Heart left ventricle (tissue), 16 donors: ENCODE results near the gene STRN3. TPM values are rescaled to one million over a fixed set of nuclear protein-coding genes. Genes with fewer than 3 reads are reported as not detected.

ENCODE experiments used
- ATAC-seq, 4 donors: fragments of 200-7000 bp; cut with Tn5 transposase; one replicate each; pipeline ENCODE4 v1.9.1; 2020 to 2022; ENCODE audit warnings: moderate library complexity in 4 of 4, mild to moderate bottlenecking in 3 of 4, moderate number of reproducible peaks in 1 of 4
- DNase-seq, 5 donors: peaks; one replicate each; pipeline ENCODE4 v3.0.0-alpha.2; 2020
- H3K27ac ChIP-seq, 12 donors: fragments of 200-600 bp; sonication (generic) in 4 of 12; one replicate each; pipeline versions ENCODE4 v1.5.0 to v1.8.0; 2016 to 2022; ENCODE audit warnings: mild to moderate bottlenecking in 2 of 12
- H3K27me3 ChIP-seq, 9 donors: fragments of 200-600 bp; sonication (generic) in 2 of 9; one replicate each; pipeline versions ENCODE4 v1.5.1 to v1.8.0; 2016 to 2022; ENCODE audit warnings: mild to moderate bottlenecking in 3 of 9
- H3K36me3 ChIP-seq, 9 donors: fragments of 200-600 bp; sonication (generic) in 2 of 9; one replicate each; pipeline versions ENCODE4 v1.5.0 to v1.8.0; 2018 to 2022; ENCODE audit warnings: mild to moderate bottlenecking in 2 of 9
- H3K4me1 ChIP-seq, 12 donors: fragments of 200-600 bp; sonication (generic) in 4 of 12; one replicate each; pipeline versions ENCODE4 v1.5.0 to v1.8.0; 2016 to 2022; ENCODE audit warnings: mild to moderate bottlenecking in 3 of 12
- H3K4me3 ChIP-seq, 12 donors: fragments of 200-600 bp; sonication (generic) in 4 of 12; one replicate each; pipeline versions ENCODE4 v1.5.0 to v1.8.0; 2017 to 2022; ENCODE audit warnings: mild to moderate bottlenecking in 9 of 12, moderate library complexity in 4 of 12
- H3K9me3 ChIP-seq, 12 donors: fragments of 200-600 bp; sonication (generic) in 4 of 12; one replicate each; pipeline versions ENCODE4 v1.5.0 to v1.8.0; 2016 to 2022; ENCODE audit warnings: mild to moderate bottlenecking in 1 of 12
- CTCF ChIP-seq, 12 donors: fragments of 200-600 bp; sonication (generic) in 4 of 12; IDR thresholded peaks; one replicate each; pipeline versions ENCODE4 v1.5.0 to v1.8.0; 2018 to 2022; ENCODE audit warnings: antibody characterized with exemption in 12 of 12, mild to moderate bottlenecking in 5 of 12
- POLR2A ChIP-seq, 2 donors: fragments of 450-650 bp; IDR thresholded peaks; one replicate each; pipeline ENCODE4 v1.6.1; 2017; ENCODE audit warnings: antibody characterized with exemption in 2 of 2, mild to moderate bottlenecking in 2 of 2, moderate library complexity in 2 of 2
- WGBS, 4 donors: extraction: QIAGEN DNeasy Blood & Tissue Kit in 2 of 4; methylation state at CpG; one replicate each; pipeline versions ENCODE4 v1.1.5 to v1.1.7; 2013 to 2018; 5-methylcytosine and 5-hydroxymethylcytosine counted together
- intact Hi-C, 10 donors: fragments of 100-400 bp; cut with DNase I; formaldehyde crosslinking; loops; one replicate each; pipeline versions ENCODE4 v1.11.1 to v1.14.2; 2022
- polyA plus RNA-seq, 2 donors: library from polyadenylated mRNA; stranded (reverse); fragments of 200-250 nt; gene quantifications; one replicate each; pipeline ENCODE4 v1.2.3, GENCODE V29; 2013
- total RNA-seq, 9 donors: library from RNA; depleted of rRNA in 2 of 9; stranded (reverse); fragments of >200 nt in 2 of 9; fragmentation: NEBNext Ultra II Directional in 3 of 9; extraction: Animal tissue kit (Norgen Biotek cat#: 25700) in 3 of 9; gene quantifications; one replicate each; pipeline versions ENCODE4 v1.1.0 to v1.2.4, GENCODE V29; 2016 to 2023
- donor health status: ischemic (EF 13 %, LVEDD 7.1; RV severe dilation, severe dysfunction).
- donor health status: healthy with polysubstance abuse.
- donor health status: DM: no; HTN: yes; CAD: no.
- donor health status: DM: no; HTN: no; CAD: no.
- donor health status: ischemic (EF 25% LVEDD 6.9; RV normal size, moderate dysfunction).
- donor health status: ischemic (EF 25% LVEDD 5.7; RV mildly dilated, moderate dysfunction).
- donor health status: healthy.
- donor health status: DM: yes; HTN: yes; CAD: no.
- donor health status: ischemic (EF 35%, LVEDD 5.7; RV mildly dilated, moderate dysfunction).
- donor health status: nonischemic (EF 11% LVEDD 7.7; RV severe dilation, severe dysfunction).
- donor health status: DM: yes; HTN: yes; CAD: no.
- donor health status: PGD.
- donor health status: ischemic (EF 29% LVEDD 5.4; RV normal size, mild dysfunction).
- donor health status: nonischemic (EF 23%, LVEDD 6.1; RV moderate dilation, normal function).

Gene STRN3
- total and polyA plus RNA-seq, 11 donors: 11.0 to 60.3 (median 44.4) TPM

DNA sequence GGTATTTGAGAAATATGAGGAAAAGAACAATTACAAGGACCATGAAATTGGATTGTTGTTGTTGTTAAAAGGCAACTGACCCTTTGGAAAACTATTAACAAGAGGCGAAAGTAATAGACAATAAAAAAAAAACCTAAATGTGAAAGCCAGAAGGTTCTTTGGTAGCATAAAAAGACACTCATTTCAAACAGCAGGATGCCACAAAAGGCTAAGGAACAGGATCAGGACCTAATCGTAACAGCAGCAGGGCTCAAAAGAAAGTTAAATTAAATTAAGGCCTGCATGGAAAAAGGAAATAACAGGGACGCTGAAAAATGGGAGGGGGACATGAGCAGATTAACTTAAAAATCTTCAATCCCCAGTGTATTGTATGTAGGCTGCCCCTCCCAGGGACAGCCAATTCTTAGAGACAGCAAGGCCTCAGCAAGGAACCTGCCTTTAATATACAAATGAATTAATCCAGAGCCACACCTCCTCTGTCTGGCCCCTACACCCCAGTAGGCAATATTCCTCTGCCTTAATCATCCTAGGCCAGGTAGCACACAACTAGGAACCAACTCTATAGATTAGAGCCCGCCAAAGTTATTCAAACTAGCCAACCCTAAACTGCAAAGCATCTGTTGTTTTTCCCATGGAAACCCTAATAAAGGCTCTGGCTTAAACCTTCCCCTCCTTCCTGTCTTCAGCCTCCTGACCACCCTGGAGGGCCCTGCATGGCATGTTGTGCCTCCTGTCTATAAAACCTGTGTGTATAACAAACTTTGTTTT lies 29.1 kb downstream of the STRN3 start:
- intact Hi-C loops: no loop called here
- ATAC-seq: no peak
- WGBS, 4 donors: 71 to 78% (median 73%) methylated on average over 4 of the region's 4 CpGs

GRCh38 chr14:30995689-30996088 lies 30.5 kb downstream of the STRN3 start:
- intact Hi-C loops: no loop called here
- ATAC-seq: peak in 1 of 4 donors; percentile 18
- 51 to 74% (median 60%) methylated on average over 3 of the region's 3 CpGs for WGBS, 4 donors

More for the DNA sequence above, 29.1 kb downstream of the STRN3 start:
- no peak for TF ChIP-seq POLR2A (IDR thresholded peaks at IDR 0.05)
- no peak for TF ChIP-seq CTCF (IDR thresholded peaks at IDR 0.05)
- Histone ChIP-seq H3K4me1 (peaks cover 6 to 52% (median 17%) of the 10 kb centered on the region in 12 donors), H3K27me3 (no peaks in the 10 kb centered on the region), H3K4me3 (no peak overlapping the region), H3K9me3 (peaks cover 0 to 25% (median 12%) of the 10 kb centered on the region in 12 donors), H3K36me3 (peaks cover 0 to 16% (median 0%) of the 10 kb centered on the region in 9 donors), H3K27ac (no peak overlapping the region)
- no peak for DNase-seq

GRCh38 chr14:30994681-30995620 lies 31.2 kb downstream of the STRN3 start:
- peaks cover 7 to 58% (median 32%) of the 10 kb centered on the region in 12 donors for H3K4me1 ChIP-seq
- TF ChIP-seq POLR2A (IDR thresholded peaks at IDR 0.05): no peak
- TF ChIP-seq CTCF (IDR thresholded peaks at IDR 0.05): no peak
- intact Hi-C loops: no loop called here
- peaks cover 0 to 13% (median 0%) of the 10 kb centered on the region in 9 donors for H3K36me3 ChIP-seq
- H3K9me3 ChIP-seq: peaks cover 0 to 25% (median 12%) of the 10 kb centered on the region in 12 donors
- no peaks in the 10 kb centered on the region for H3K27me3 ChIP-seq
- peak in 2 of 4 donors; percentile 51 to 52 for ATAC-seq
- WGBS, 4 donors: 2 to 5% (median 4%) methylated on average over 4 of the region's 4 CpGs
- no peak for DNase-seq
- H3K27ac ChIP-seq: peak overlapping the region in 8 of 12 donors; percentile 21 to 61 (median 48)
- no peak overlapping the region for H3K4me3 ChIP-seq

More at GRCh38 chr14:30995689-30996088, 30.5 kb downstream of the STRN3 start:
- peaks cover 7 to 61% (median 30%) of the 10 kb centered on the region in 12 donors for H3K4me1 ChIP-seq
- no peak for DNase-seq
- peak overlapping the region in 8 of 12 donors; percentile 3 to 61 (median 48) for H3K27ac ChIP-seq
- TF ChIP-seq CTCF (IDR thresholded peaks at IDR 0.05) (no peak), POLR2A (IDR thresholded peaks at IDR 0.05) (no peak)
- H3K9me3 ChIP-seq: peaks cover 0 to 25% (median 12%) of the 10 kb centered on the region in 12 donors
- no peak overlapping the region for H3K4me3 ChIP-seq
- H3K27me3 ChIP-seq: no peaks in the 10 kb centered on the region
- H3K36me3 ChIP-seq: peaks cover 0 to 13% (median 0%) of the 10 kb centered on the region in 9 donors
